Measurements from ENCODE around the gene MTF1.

MTF1 gene

DNA sequence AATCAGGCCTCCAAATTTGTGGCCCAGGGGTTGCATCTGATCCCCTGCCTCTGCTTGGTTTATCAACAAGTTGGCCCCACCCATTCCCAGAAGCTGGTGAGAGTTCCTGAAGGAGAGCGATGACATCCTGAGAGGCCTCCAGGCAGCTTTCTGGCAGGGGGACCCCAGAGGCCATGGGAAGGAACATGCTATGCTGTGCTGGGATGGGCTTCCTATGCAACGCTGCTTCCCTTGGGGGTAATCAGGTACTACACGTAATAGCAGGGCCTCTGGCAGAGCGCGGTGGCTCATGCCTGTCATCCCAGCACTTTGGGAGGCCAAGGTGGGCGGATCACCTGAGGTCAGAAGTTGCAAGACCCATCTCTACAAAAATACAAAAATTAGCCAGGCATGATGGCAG, 8.4 kb upstream of the MTF1 start:
- no peak for DNase-seq (ENCODE audit: low spot score)

DNA sequence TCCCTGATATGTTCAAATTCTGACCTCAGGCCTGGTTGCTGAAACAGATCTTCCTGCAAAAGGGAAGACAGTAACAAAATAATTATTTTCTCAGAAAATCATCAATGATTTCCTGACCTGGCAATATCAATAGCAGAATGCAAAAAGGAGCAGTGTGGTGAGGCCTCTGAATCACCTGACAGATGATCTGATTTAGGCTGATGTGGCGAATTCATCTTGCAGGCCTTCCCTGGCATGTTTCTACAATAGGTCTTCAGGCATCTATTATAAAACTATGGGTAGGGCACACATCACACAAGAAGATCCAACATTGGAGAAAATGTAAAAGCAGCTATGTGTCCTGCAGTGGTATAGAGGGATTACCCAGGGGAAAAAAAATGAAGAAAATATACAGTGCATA, 7.1 kb upstream of the MTF1 start:
- no peak for DNase-seq (ENCODE audit: low spot score)

DNA sequence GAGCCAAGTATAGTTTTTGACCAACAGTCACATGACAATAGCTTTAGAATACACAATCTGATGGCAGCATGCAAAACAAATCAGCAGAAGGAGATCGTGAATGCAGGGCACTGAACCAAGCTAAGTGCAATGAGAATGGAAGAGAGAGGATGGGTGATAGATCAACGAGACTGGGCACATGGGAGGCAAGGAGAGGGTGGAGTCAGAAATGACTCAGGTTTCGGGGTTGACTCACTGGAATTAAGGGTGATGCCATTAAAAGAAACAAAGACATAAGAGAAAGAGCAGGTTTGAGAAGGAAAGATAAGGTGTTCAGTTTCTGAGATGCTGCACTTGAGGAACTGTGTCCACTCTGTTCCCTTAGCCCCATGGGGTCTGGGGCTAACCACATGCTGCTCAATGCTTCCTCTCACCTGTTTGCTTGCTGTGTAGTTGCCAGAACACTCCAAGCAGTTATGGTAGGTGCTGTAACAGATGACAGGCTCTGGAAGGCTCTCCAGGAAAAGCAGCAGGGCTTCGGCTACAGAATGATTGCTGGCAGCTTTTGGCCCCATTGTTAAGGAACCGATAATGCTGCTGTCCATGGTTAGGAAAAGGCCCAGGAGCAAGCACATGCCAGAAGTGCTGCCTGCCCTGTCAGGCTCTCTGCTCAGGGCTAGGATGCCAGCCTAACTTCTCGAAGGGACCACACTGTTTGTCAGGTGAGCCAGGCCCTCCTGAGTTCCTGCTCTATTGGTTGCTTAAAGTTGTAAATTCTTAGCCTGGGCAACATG, 6.1 kb upstream of the MTF1 start:
- DNase-seq (ENCODE audit: low spot score) = no peak

DNA sequence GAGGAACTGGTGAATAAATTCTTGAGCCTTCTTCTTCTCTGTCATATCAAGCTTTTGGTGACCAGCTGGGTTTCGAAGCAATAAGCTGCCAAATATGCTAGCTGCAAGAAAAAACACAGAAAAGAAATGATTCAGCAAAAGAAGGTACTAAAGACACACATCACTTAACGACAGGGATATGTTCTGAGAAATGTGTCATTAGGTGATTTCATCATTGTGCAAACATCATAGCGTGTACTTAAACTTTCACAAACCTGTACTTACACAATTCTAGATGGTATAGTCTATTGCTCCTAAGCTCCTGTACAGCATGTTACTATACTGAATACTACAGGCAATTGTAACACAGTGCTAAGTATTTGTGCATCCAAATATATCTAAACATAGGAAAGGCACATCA, 2.9 kb upstream of the MTF1 start:
- no peak for DNase-seq (ENCODE audit: low spot score)

DNA sequence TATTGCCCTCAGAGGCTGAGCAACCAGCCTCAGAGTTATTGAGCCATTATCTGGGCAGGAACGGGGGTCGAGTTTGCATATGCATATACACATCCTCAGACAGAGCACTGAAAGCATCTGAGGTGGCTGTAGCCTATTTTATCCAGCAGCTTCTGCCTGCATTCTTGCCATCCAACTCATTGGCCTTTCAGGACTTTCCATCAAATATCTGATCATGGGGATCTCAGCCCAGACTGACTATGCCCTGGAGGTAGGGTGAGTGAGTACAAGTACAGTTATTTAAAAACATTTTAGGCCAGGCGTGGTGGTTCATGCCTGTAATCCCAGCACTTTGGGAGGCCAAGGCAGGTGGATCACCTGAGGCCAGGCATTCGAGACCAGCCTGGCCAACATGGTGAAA, 1.8 kb upstream of the MTF1 start:
- no peak for DNase-seq (ENCODE audit: low spot score)

DNA sequence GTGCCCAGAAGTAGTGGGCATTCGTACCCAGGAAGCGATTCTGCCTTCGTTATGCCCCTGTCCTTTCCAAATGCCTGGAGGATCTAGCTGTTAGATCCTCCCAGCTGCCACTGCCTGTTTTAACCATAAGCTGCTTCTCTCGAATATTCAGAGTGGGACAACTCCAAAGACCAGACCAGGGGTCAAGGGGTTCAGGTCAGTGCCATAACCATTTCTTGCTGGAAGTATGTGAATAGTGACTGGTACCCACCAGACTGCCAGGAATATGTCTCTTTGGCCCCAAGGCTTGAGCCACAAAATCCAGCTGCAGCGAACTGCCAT, 914 bp upstream of the MTF1 start:
- no peak for DNase-seq (ENCODE audit: low spot score)

DNA sequence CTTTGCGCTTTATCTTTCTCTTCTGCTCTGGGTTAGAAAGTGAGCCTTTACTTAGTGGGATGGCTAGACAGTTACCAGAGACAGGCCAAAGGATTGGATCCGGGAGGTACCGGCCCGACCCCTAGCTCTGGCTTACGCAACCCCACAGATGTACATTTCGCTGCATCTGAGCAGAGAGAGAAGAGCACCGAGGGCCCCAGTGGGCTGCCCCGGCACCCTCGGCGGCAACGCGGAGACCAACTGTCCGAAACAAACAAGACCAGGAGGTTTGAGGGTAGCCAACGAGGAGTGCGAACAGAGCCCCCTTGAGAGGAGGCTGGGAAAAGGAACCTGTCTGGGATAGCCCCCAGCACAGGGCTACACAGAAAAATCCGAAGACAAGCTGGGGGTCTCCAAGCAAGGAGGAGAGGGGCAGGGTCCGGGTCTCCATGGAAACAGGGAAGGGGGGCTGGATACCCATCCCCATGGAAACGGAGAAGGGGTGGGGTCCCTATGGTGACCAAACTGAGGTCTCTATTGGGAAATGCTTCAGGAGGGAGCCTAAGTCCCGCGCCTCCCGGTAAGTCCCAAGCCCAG, 373 bp downstream of the MTF1 start:
- no peak for DNase-seq (ENCODE audit: low spot score)

DNA sequence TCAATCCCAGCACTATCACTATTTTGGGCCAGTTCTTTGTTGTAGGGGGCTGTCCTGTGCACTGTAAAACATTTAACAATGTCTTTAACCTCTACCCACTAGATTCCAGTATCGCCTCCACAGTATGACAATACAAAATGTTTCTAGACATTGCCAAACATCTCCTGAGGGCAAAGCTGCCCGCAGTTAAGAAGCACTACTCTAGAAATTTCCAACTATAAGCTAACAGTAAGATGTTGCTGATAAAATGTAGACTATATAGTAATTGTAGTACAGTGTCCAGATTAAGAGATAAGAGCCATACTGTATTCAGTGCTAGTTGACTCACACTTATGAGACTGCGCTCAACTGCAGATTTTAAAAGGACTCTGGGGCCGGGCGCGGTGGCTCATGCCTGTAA, 5.0 kb downstream of the MTF1 start:
- DNase-seq (ENCODE audit: low spot score) = no peak

DNA sequence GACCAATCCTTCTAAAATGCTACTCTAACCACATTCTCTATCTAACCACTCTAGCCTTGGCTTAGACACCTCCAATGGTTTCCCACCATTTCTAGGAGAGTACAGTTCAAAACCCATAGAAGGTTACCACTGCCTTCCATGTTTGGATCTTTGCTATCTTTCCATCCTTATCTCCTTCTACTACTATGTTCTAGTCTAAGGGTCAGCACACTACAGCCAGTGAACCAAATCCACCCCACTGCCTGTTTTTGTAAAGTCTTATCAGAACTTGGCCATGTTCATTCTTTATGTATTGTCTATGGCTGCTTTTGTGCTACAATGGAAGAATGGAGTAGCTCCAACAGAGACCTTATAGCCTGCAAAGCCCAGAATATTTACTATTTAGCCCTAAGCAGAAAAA, 6.2 kb downstream of the MTF1 start:
- DNase-seq (ENCODE audit: low spot score) = no peak

DNA sequence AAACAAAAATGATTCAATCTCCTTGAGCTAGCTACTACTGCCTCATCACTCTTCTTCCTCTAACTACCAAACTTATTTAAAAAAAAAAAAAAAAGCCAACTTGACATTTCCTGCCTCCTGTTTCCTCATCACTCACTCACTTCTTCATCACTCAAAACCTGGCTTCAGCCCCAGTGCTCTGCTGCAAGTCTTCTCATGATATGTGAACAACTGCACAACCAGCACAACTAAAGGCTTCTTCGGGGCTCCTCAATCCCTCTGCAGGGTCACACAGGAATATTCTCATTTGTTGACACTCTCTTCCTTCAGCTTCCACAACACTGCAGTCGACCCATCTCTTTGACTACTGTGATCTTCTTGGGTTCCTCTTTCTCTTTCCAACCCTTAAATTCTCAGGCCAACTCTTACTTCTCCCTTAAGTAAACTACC, 7.6 kb downstream of the MTF1 start:
- no peak for DNase-seq (ENCODE audit: low spot score)

DNA sequence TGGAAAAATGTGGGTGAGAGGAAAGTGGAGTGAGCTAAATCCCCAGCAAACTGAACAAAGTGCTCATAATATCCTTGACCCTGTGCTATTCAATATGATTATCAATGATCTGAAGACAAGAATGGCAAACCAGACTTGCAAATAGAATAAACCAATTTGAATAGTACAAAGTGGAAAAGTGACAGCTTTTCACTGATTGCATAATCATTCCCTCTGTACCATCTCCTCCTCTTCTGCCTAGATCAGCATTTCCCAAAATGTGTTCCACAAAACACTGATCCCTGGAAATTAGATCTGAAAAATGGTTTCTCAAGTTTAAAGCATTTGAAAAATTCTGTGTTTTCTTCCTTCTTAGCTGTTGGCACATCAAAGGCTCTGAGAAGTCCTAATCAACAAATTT, 8.1 kb downstream of the MTF1 start:
- no peak for DNase-seq (ENCODE audit: low spot score)

DNA sequence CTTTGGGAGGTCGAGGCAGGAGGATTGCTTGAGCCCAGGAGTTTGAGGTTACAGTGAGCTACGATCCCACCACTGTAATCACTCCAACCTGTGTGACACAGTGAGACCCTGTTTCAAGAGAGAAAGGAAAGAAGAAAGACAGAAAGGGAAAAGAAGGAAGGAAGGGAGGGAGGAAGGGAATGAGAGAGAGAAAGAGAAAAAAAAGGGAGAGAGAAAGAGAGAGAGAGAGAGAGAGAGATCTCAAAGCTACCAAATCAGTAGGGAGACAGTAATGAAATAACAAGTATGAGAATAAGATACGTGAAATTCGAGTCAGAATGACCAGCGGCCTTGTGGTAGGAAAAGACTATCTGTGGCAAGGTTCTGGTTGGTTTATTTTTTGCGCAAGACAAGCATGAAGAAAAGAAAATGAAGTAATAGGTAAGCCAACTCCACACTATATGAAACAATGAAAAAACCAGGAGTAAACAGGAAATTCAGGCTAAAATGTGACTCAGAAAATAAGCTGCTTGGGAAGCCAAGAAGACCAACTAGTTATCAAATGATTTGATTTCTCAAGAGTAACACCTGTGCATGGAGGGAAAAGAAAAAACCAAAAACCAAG, 8.9 kb downstream of the MTF1 start:
- no peak for DNase-seq (ENCODE audit: low spot score)

DNA sequence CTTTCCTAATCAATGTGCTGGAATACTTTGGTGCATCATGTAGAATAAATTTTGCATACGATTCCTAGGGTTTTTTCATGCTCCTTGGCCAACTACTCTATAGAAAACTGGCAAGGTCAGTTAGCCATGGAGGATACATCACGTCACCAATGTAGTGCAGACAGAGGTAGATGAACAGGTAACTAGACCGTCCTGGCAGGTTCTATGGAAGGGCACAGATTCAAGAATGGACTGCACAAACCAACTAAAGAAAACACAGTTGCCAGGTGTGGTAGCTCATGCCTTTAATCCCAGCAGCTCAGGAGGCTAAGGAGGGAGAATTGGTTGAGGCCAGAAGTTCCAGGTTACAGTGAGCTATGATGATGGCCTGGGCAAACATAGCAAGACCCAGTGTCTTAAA, 9.9 kb downstream of the MTF1 start:
- no peak for DNase-seq (ENCODE audit: low spot score)

DNA sequence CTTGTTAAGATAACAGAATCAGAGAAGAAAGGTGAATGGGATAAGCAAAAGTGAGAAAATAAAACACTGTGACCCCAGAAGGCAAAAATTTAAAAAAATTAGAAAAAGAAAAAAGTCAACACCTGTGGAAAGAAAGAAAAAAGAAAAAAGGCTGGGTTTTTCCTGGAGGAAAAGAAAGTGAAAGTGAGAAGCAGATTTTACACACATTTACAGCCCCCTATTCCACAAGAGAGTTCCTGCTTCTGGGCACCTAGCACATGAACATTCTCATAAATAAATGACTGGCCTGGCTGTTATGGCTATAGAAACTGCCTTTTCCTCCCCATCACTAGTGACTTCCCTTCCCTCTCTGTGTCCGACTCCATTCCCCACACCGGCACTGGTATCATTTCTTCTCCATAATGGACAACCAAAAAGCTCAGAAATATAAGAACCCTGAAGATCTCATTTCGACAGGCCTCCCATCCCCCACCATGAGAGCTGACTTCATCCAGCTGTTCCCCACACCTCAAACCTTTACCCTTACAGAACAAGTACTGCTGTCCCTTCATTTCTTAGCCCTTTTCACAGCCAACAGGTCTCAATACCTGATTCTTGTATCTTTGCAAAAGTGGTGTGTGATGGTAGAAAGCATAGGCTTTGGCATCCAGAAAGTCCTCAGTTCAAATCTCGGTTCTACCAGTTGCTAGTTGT, 12.6 kb downstream of the MTF1 start:
- no peak for DNase-seq (ENCODE audit: low spot score)

DNA sequence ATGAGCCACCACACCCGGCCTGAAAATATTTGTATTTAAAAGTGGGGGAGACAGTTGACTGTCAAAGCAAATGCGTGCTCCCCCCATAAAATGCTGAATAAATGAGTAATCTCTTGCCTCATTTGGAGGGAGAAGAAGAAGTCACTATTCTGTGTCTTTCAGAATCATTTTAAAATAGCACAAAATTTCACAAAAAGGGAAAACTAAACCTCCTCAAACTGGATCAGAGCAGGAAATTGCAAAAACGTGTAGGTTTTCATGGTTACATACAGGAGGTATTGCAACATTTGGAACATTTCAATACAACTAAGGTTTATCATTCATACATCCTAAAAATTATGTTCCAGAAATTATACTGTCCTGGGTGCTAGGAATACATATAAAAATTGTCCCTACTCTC, 13.6 kb downstream of the MTF1 start:
- no peak for DNase-seq (ENCODE audit: low spot score)

DNA sequence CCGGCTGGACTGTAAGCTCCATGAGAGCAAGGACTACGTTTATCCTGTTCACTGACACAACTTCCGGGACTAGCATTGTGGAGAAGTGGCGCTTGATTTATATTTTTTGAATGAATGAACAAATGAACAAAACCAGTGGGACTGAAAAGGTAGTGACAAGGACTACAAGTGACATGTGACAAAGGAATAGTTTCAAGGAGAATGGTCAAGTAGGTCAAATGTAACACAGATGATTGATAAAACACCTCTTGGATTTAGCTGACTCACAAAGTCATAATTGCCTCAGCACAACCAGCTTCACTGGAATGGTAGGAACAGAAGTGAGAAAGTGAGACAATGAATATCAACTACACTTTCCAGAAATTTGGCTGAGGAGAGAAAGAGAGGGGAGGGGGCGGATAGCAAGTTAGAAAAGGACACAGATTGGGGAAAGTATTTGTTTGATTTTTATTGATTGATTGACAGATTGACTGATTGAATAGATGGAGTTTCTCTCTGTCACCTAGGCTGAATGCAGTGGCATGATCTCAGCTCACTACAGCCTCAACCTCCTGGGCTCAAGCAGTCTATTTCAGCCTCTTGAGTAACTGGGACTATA, 14.2 kb downstream of the MTF1 start:
- DNase-seq (ENCODE audit: low spot score) = no peak

DNA sequence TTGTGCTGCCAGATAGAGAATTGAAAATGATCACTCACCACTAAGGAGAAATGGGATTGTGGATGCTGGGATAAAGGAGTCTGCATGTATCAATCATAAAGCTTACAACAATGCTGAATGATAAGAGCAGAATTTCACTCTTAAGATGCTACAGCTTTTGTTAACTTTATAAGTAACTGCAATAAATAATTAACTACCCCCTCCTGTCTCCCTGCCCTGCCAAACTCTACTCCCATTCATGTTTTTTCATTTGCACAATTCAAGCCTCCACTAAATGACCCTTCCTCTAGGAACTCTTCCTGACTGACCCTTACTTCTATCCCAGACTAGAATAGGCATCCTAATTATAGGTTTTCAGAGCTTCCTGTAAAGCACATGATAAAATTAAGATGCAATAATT, 14.9 kb downstream of the MTF1 start:
- DNase-seq (ENCODE audit: low spot score) = no peak

DNA sequence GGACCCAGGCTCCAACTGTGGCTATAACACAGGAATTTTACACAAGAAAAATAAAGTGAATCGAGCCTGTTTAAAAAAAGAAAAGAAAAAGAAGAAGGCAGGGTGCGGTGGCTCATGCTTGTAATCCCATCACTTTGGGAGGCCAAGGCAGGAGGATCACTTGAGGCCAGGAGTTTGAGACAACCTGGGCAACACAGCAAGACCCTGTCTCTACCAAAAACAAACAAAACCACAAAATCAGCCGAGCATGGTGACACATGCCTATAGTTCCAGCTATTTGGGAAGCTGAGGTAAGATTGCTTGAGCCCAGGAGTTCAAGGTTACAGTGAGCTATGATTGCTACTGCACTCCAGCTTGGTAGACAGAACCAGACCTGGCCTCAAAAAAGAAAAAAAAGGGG, 17.7 kb downstream of the MTF1 start:
- no peak for DNase-seq (ENCODE audit: low spot score)

DNA sequence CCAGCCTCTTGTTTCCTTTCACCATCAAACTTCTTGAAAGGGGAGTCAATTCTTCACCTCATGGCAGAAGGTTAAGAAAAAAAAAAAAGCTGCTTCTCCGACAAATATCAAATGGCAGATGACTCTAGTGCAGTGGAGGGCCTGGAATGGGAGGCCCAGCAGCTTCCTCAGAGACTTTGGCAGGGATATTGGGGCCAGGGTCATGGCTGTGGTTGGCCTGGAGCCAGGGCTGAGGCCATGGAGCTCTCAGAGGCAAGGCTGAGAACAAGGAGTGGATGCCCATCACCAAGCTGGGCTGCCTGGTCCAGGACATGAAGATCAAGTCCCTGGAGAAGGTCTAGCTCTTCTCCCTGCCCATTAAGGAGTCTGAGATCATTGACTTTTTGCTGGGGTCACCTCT, 18.7 kb downstream of the MTF1 start:
- no peak for DNase-seq (ENCODE audit: low spot score)

DNA sequence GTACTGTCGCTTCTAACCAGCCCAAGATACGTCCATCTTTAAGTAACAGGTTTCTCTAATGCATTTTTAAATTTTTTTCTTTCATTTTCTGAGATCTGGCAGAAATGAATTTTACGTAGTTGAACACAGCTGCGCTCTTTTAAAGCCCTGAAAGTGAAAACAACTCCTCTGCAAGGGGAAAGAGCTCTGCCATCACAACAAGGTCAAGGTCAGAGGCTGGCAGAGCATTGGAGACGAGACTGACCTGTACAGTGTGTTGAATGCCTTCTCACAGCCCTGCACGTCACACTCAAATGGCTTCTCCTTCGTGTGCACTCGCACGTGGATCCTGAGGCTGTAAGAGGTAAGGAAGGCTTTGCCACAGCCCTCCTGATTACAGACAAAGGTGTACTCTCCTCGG, 19.7 kb downstream of the MTF1 start:
- DNase-seq (ENCODE audit: low spot score) = no peak

DNA sequence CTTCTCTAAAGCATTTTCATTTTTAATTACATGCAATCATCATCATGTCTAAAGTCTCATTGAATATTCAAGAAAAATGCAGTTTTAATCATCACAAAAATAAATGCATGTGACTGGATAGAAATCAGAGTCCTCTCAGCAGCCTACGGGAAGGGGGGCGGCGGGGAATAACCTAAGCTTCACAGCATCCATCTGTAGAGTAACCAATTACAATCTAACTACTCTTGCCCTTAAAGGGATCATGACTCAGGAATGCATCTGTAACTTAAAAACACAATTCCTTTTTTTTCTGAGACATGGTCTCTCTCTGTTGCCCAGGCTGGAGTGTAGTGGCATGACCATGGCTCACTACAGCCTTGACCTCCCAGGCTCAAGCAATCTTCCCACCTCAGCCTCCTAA, 22.6 kb downstream of the MTF1 start:
- no peak for DNase-seq (ENCODE audit: low spot score)

DNA sequence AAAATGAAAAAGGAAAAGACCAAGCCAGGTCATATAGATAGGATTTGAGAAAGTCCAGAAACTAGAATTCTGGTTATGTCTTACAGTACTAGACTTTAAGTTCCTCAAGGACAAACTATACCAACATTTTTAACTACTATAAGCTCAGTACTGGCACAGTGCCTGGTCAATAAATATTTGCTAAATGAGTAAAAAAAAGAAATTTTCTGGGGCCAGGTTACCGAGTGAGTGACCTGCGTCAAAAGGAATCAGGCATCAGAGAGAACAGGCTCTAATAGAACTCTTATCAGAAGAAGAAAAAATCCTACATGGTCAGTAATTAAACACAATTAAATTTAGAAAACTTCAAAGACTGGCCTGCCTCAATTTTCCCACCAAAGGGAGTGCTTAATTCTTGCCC, 27.6 kb downstream of the MTF1 start:
- DNase-seq (ENCODE audit: low spot score) = no peak

DNA sequence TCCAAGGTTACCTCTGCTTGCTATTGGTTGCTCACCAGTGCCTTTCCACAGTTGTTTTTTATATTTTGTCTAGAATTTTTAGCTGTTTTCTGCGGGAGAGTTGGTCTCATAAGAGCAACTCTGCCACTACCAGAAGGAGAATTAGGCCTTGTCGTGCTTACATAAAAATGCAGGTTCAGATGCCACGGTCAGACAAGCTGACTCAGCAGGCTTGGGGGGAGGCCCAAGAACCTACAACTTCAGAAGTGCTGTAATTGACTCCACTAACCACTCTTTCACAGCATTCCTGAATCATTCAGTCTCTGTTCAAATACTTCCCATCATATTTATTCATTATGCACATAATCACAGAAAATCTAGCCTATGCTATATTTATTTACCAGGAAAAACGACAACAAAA, 28.3 kb downstream of the MTF1 start:
- DNase-seq (ENCODE audit: low spot score) = no peak

Data from ecto neural progenitor cell (in vitro differentiated cells).